DOHH2 (cell line): ENCODE results near the gene SRMS.

Experiments used
- H3F3A ChIP-seq: fragments of 200-600 bp; sonication (generic), shearing (Covaris generic); 2 replicates; pipeline ENCODE4 v1.6.0; 2016; ENCODE audit warnings: antibody characterized with exemption, mild to moderate bottlenecking; ENCODE audit not compliant: control insufficient read depth, insufficient read depth
- H3K27ac ChIP-seq: fragments of 200-600 bp; sonication (generic); 2 replicates; pipeline ENCODE4 v1.5.1; 2014; ENCODE audit warnings: low read depth, mild to moderate bottlenecking, low read length, moderate library complexity
- H3K27me3 ChIP-seq: fragments of 200-600 bp; sonication (generic); 2 replicates; pipeline ENCODE4 v1.6.1; 2014; ENCODE audit warnings: mild to moderate bottlenecking, low read length, mixed read lengths; ENCODE audit not compliant: control insufficient read depth
- H3K36me3 ChIP-seq: fragments of 200-600 bp; sonication (generic); 2 replicates; pipeline ENCODE4 v1.6.1; 2014; ENCODE audit warnings: mild to moderate bottlenecking, low read length, moderate library complexity, mixed read lengths; ENCODE audit not compliant: control insufficient read depth
- H3K4me1 ChIP-seq: fragments of 200-600 bp; sonication (generic); 2 replicates; pipeline ENCODE4 v1.6.1; 2014; ENCODE audit warnings: mild to moderate bottlenecking, low read length, mixed read lengths; ENCODE audit not compliant: control insufficient read depth
- H3K4me2 ChIP-seq: fragments of 200-600 bp; sonication (generic); 2 replicates; pipeline ENCODE4 v1.6.0; 2014; ENCODE audit warnings: mild to moderate bottlenecking, low read length, moderate library complexity
- H3K4me3 ChIP-seq: fragments of 200-600 bp; sonication (generic); 2 replicates; pipeline ENCODE4 v1.5.1; 2014; ENCODE audit warnings: mild to moderate bottlenecking, low read length, mixed read lengths
- H3K79me2 ChIP-seq: fragments of 200-600 bp; sonication (generic); 2 replicates; pipeline ENCODE4 v1.6.1; 2014; ENCODE audit warnings: mild to moderate bottlenecking, low read length, mixed read lengths; ENCODE audit not compliant: control insufficient read depth
- H3K9me2 ChIP-seq: fragments of 200-600 bp; sonication (generic); replicated peaks from 2 replicates; pipeline ENCODE4 v1.6.1; 2014; ENCODE audit warnings: mild to moderate bottlenecking, low read length, mixed read lengths; ENCODE audit not compliant: control insufficient read depth
- H3K9me3 ChIP-seq: fragments of 200-600 bp; sonication (generic); 2 replicates; pipeline ENCODE4 v1.6.1; 2014; ENCODE audit warnings: antibody characterized with exemption, low read length, mixed read lengths; ENCODE audit not compliant: control insufficient read depth, insufficient read depth
- H4K20me1 ChIP-seq: fragments of 200-600 bp; sonication (generic); 2 replicates; pipeline ENCODE4 v1.6.0; 2014; ENCODE audit warnings: low read depth, mild to moderate bottlenecking, antibody characterized with exemption, low read length, moderate library complexity; ENCODE audit not compliant: control insufficient read depth, insufficient read depth
- CTCF ChIP-seq: fragments of 200-600 bp; sonication (generic); IDR thresholded peaks from one replicate; pipeline ENCODE4 v1.5.1; 2014; ENCODE audit warnings: antibody characterized with exemption, mild to moderate bottlenecking, low read depth, low read length; ENCODE audit not compliant: poor library complexity, severe bottlenecking
- EZH2phosphoT487 ChIP-seq: fragments of 200-600 bp; sonication (generic); IDR thresholded peaks from 2 replicates; pipeline ENCODE4 v1.6.1; 2017; ENCODE audit warnings: borderline replicate concordance, mild to moderate bottlenecking, antibody characterized with exemption, low read length, moderate library complexity, mixed read lengths

The SRMS gene

GRCh38 chr20:63574156-63574828 lies 26.7 kb upstream of the SRMS start, which contains the start of gene HELZ2:
TSS of gene HELZ2 (minus strand) at chr20:63574239. CDS start at chr20:63572385, 1,854 bp downstream.
- Histone ChIP-seq H3F3A (no peaks in the 10 kb centered on the region), H4K20me1 (no peaks in the 10 kb centered on the region), H3K4me1 (peaks cover 7% of the 10 kb centered on the region), H3K4me3 (peak within 1 kb of the TSS; percentile 67), H3K27me3 (peaks cover 13% of the 10 kb centered on the region), H3K9me3 (no peaks in the 10 kb centered on the region), H3K4me2 (peak within 1 kb of the TSS; percentile 82), H3K9me2 (no peaks in the 10 kb centered on the region), H3K79me2 (no peaks in the 10 kb centered on the region), H3K36me3 (no peaks in the 10 kb centered on the region), H3K27ac (no peak within 1 kb of the TSS)
- TF ChIP-seq EZH2phosphoT487: no peak
- no peak for TF ChIP-seq CTCF

GRCh38 chr20:63573647-63574131 lies 26.1 kb upstream of the SRMS start:
- no peak overlapping the region for H3K27ac ChIP-seq
- H3K4me3 ChIP-seq: peak overlapping the region; percentile 67
- H3K4me1 ChIP-seq: peaks cover 7% of the 10 kb centered on the region
- H3F3A ChIP-seq: no peaks in the 10 kb centered on the region
- H3K79me2 ChIP-seq: no peaks in the 10 kb centered on the region
- peak overlapping the region; percentile 72 for H3K4me2 ChIP-seq
- TF ChIP-seq CTCF: no peak
- no peak for TF ChIP-seq EZH2phosphoT487
- H3K9me2 ChIP-seq: no peaks in the 10 kb centered on the region
- no peaks in the 10 kb centered on the region for H3K36me3 ChIP-seq
- H4K20me1 ChIP-seq: no peaks in the 10 kb centered on the region
- H3K27me3 ChIP-seq: peaks cover 19% of the 10 kb centered on the region
- H3K9me3 ChIP-seq: no peaks in the 10 kb centered on the region

- H3K4me1 ChIP-seq: peaks cover 14% of the 10 kb centered on the region
- H3K36me3 ChIP-seq: no peaks in the 10 kb centered on the region
- peak overlapping the region; percentile 67 for H3K4me3 ChIP-seq
- peak overlapping the region; percentile 72 for H3K4me2 ChIP-seq
- peaks cover 2% of the 10 kb centered on the region; the same call in 1 of the 2 replicates for H4K20me1 ChIP-seq
- H3K27me3 ChIP-seq: peaks cover 26% of the 10 kb centered on the region
- TF ChIP-seq EZH2phosphoT487 (no peak), CTCF (peak; percentile 25)
- no peaks in the 10 kb centered on the region for H3K9me3 ChIP-seq
- no peaks in the 10 kb centered on the region for H3F3A ChIP-seq
- no peaks in the 10 kb centered on the region for H3K9me2 ChIP-seq
- no peaks in the 10 kb centered on the region for H3K79me2 ChIP-seq
- H3K27ac ChIP-seq: no peak overlapping the region
These were observed 25.5 kb upstream of the SRMS start for GRCh38 chr20:63572788-63573646.
